HG03064 (cell line): Measurements from ENCODE around the gene GSX2.

ENCODE experiments used
- ATAC-seq: cut with Tn5 transposase; IDR thresholded peaks from one replicate; pipeline ENCODE4 v1.9.1; 2021; ENCODE audit warnings: low read depth; ENCODE audit not compliant: unreplicated experiment

GSX2 gene

DNA sequence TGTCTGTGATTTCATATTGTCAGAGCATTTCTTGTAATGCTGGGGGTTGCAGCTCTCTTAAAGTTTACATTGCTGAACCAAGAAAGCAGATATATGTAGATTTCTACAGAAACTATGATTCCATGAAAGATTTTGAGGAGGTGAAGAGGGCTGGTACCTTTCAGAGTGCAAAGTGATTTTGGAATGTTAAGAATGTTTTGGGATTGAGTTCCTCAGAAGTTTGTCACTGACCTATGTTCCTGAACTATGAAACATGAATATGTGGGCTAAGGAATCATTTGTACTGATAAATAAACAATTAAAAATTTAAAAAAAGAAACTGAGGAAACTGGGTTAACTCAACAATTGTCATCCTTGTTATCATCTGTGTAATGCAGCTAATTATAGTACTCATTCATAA, 23.3 kb upstream of the GSX2 start:
- no peak for ATAC-seq

DNA sequence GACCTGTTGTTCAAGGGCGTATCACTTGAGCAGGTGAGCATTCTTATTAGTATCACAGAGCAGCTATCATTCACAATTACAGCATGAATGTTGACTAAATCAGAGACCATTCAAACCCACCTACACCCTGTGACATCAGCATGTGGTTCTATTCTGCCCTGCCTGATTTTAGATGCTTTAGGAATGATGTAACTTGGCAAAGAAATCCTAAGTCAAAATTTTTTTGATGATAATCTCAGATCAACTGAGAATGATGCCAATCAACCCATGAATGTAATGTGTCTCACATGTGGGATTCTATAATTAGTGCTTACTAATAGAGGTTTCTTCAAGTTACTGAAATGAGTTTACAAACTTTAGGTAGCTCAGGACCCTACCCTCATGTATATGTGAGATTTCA, 22.2 kb upstream of the GSX2 start:
- ATAC-seq = no peak

- no peak for ATAC-seq
Observed at GRCh38 chr4:54082168-54082567, 17.8 kb upstream of the GSX2 start.

GRCh38 chr4:54085284-54085683, 14.7 kb upstream of the GSX2 start:
- ATAC-seq = no peak

GRCh38 chr4:54089875-54090274, 10.1 kb upstream of the GSX2 start:
- ATAC-seq = no peak

DNA sequence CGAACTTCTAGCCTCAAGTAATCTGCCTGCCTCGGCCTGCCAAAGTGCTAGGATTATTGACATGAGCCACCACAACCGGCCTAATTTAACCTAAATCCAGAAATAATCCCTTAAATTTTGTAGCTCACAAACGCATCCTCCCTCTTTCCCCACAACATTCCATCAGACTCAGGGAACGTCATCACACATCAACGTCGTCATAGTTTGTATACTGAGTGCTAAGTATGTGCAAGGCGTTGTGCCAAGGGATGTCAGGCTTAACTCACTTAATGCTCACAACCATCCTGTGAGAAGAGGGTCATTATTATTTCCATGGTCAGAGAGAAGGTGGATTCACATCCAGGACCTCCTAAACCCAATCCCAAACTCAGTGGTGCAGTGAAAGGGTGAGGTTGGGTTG, 9.6 kb upstream of the GSX2 start:
- no peak for ATAC-seq

DNA sequence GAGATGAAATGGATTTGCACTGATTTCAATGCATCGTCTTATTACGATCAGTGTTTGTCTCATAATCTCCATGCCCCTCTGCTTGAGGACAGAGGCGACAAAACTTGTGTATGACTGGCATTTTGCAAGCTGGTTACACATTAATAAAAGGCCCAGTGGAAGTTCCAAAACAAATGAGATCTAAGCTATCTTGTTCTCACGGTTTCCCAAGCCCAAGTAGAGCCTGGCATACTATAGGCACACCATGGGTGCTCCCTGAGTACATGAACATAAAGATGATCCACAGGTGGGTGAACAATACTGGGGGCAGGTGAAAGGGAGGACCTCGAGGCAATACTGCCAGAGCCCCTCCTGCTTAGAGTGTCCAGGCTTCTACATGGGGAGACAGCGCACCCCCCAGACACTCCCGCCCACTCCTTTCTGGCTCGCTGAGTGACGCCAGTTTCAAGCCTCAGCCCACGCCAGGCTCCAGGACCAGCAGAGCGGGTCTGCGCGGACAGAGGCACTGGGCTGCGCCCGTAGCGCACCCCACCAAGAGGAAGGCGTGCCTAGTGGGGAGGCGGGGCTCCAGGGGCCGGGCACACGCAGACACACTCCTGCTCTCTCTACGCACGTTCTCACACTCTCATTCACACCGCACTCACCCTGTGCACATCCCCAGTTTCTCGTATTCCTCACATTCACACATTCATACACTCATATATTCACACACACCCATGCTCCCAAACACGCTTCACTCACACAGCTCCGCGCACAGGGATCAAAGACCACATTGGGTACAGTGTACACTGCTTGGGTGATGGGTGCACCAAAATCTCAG, 8.9 kb upstream of the GSX2 start:
- ATAC-seq = no peak

GRCh38 chr4:54091637-54092404, 8.1 kb upstream of the GSX2 start:
- ATAC-seq = peak; percentile 86

- no peak for ATAC-seq
Observed at GRCh38 chr4:54092405-54093323, 7.3 kb upstream of the GSX2 start.

GRCh38 chr4:54093324-54094240, 6.4 kb upstream of the GSX2 start:
- no peak for ATAC-seq

GRCh38 chr4:54094451-54094850, 5.5 kb upstream of the GSX2 start:
- ATAC-seq = no peak

GRCh38 chr4:54095110-54095825, 4.7 kb upstream of the GSX2 start:
- ATAC-seq = no peak

- no peak for ATAC-seq
Observed at GRCh38 chr4:54096295-54096962, 3.5 kb upstream of the GSX2 start.

- ATAC-seq = no peak
Observed at GRCh38 chr4:54097152-54097551, 2.8 kb upstream of the GSX2 start.

DNA sequence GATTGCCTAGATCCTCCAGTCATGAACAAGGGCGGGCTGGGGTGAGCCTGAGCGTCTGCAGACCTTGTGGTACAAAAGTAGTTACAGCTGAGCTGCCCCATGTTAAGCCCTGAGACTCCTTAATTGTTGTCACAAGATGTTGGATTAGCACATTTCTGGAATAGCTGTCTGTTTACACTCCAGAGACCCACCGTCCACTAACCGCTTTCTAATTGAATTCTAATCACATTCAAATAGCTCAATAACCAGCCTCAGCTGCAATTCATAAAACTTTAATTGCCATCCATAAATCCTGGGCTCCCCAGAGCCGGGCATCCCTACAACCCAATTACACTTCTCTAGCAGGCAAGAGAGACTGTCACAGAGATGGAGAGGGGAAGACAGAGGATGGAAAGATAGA, 1.6 kb upstream of the GSX2 start:
- no peak for ATAC-seq

GRCh38 chr4:54099287-54099747, 646 bp upstream of the GSX2 start:
- no peak for ATAC-seq

DNA sequence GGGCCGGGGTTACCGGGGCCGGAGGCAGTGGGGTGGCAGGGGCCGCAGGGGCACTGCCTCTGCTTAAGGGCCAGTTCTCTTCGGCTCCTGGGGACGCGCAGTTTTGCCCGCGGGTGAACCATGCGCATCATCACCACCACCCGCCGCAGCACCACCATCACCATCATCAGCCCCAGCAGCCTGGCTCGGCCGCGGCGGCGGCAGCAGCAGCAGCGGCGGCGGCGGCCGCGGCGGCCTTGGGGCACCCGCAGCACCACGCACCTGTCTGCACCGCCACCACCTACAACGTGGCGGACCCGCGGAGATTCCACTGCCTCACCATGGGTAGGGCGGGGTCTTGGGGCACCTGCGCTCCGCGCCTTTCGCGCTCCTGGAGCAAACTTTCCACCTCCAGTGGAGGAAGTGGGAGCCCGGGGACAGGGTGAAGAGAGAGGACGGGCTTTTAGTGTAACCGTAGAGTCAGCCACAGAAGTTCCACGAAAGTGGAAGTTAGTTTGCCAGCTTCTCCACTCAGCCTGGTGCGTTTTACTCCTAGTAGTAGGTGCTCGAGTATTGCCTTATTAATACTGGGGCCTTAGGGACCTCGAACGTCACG, 729 bp downstream of the GSX2 start:
- ATAC-seq = no peak
